ENCODE results near the gene TSPAN18. TPM values are rescaled to one million over a fixed set of nuclear protein-coding genes. Genes with fewer than 3 reads are reported as not detected.

The TSPAN18 gene
- total and polyA plus RNA-seq, 3 donors from 2014 or later: 2.1 to 11.1 (median 5.0) TPM

GRCh38 chr11:44972746-44973435, 246.1 kb downstream of the TSPAN18 start:
- Histone ChIP-seq H3K4me3 (no peak overlapping the region), H3K27me3 (no peaks in the 10 kb centered on the region), H3K27ac (no peak overlapping the region), H3K4me1 (no peaks in the 10 kb centered on the region), H3K9me3 (no peaks in the 10 kb centered on the region), H3K36me3 (ENCODE audit: low read depth, missing control alignments) (no peaks in the 10 kb centered on the region)
- 83 to 88% methylated on average over 16 to 19 of the region's 19 CpGs for WGBS, 2 donors
- intact Hi-C loops (cut with DNase I; ENCODE audit: low total_unique reads): no loop called here
- TF ChIP-seq, protein P1, sequence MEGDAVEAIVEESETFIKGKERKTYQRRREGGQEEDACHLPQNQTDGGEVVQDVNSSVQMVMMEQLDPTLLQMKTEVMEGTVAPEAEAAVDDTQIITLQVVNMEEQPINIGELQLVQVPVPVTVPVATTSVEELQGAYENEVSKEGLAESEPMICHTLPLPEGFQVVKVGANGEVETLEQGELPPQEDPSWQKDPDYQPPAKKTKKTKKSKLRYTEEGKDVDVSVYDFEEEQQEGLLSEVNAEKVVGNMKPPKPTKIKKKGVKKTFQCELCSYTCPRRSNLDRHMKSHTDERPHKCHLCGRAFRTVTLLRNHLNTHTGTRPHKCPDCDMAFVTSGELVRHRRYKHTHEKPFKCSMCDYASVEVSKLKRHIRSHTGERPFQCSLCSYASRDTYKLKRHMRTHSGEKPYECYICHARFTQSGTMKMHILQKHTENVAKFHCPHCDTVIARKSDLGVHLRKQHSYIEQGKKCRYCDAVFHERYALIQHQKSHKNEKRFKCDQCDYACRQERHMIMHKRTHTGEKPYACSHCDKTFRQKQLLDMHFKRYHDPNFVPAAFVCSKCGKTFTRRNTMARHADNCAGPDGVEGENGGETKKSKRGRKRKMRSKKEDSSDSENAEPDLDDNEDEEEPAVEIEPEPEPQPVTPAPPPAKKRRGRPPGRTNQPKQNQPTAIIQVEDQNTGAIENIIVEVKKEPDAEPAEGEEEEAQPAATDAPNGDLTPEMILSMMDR (IDR thresholded peaks at IDR 0.05): no peak
- TF ChIP-seq POLR2A (IDR thresholded peaks at IDR 0.05): no peak
- DNase-seq: no peak

- DNase-seq: no peak
- Histone ChIP-seq H3K27me3 (no peaks in the 10 kb centered on the region), H3K27ac (no peak overlapping the region), H3K4me3 (no peak overlapping the region), H3K9me3 (no peaks in the 10 kb centered on the region), H3K4me1 (no peaks in the 10 kb centered on the region), H3K36me3 (ENCODE audit: low read depth, missing control alignments) (no peaks in the 10 kb centered on the region)
- TF ChIP-seq POLR2A (IDR thresholded peaks at IDR 0.05): no peak
- TF ChIP-seq, protein P1 (IDR thresholded peaks at IDR 0.05): no peak
- intact Hi-C loops (cut with DNase I; ENCODE audit: low total_unique reads): no loop called here
- 94% methylated on average over 11 to 13 of the region's 13 CpGs for WGBS, 2 donors
These were observed 247.1 kb downstream of the TSPAN18 start for GRCh38 chr11:44973632-44974401.

DNA sequence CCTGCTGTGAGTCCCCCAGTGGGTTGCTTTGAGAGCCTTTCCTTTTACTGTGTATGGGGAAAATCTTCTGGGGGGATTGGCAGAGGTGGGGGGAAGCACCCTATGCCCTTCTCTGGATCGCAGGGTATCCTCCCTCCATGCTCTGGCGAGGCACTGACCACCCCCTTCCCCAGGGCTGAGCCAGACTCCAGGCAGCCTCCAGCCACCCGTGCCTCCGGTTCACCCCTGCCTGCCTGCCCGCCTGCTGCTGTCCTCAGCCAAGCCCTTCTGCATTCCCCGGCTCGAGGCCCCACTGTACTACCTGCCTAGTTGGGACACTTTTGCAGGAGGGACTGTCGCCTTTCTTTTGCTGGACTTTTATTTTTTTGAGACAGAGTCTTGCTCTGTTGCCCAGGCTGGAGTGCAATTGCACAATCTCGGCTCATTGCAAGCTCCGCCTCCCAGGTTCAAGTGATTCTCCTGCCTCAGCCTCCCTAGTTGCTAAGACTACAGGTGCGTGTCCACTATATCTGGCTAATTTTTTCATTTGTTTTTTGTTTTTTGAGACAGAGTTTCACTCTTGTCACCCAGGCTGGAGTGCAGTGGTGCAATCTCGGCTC, 247.7 kb downstream of the TSPAN18 start:
- WGBS, 2 donors: 89 to 91% methylated on average over 12 of the region's 12 CpGs
- H3K36me3 ChIP-seq (ENCODE audit: low read depth, missing control alignments): no peaks in the 10 kb centered on the region
- no peaks in the 10 kb centered on the region for H3K9me3 ChIP-seq
- intact Hi-C loops (cut with DNase I; ENCODE audit: low total_unique reads): no loop called here
- TF ChIP-seq, protein P1 (IDR thresholded peaks at IDR 0.05): no peak
- no peak for TF ChIP-seq POLR2A (IDR thresholded peaks at IDR 0.05)
- DNase-seq: no peak
- no peak overlapping the region for H3K27ac ChIP-seq
- no peak overlapping the region for H3K4me3 ChIP-seq
- H3K27me3 ChIP-seq: no peaks in the 10 kb centered on the region
- no peaks in the 10 kb centered on the region for H3K4me1 ChIP-seq

DNA sequence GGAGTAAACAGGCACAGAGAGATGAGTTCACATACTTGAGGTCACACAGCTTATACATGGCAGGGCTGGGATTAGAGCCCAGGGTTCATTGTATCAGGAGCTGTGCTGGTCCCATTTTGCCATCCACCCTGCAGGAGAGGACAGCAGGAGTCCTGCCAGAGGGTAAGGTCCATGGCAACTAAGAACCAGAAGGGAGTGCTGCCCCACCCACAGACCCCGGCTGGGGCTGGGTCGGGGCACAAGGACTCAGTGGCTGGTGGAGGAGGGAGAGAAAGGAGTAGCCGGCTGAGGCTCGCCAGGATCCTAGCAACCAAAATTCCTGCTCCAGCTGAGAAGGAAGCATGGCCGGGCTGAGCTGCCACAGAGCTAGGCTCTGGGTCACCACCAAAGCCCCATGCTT, 249.8 kb downstream of the TSPAN18 start:
- H3K36me3 ChIP-seq (ENCODE audit: low read depth, missing control alignments): no peaks in the 10 kb centered on the region
- intact Hi-C loops (cut with DNase I; ENCODE audit: low total_unique reads): no loop called here
- TF ChIP-seq, protein P1 (IDR thresholded peaks at IDR 0.05): no peak
- TF ChIP-seq POLR2A (IDR thresholded peaks at IDR 0.05): no peak
- no peak overlapping the region for H3K4me3 ChIP-seq
- no peak for DNase-seq
- H3K27me3 ChIP-seq: no peaks in the 10 kb centered on the region
- H3K9me3 ChIP-seq: no peaks in the 10 kb centered on the region
- 73 to 75% methylated on average over 2 to 5 of the region's 5 CpGs for WGBS, 2 donors
- H3K4me1 ChIP-seq: no peaks in the 10 kb centered on the region
- no peak overlapping the region for H3K27ac ChIP-seq
